SU-DHL-6 (cell line): Measurements from ENCODE around the gene KLRB1.
"Not testable (repeated sequence)": the region's sequence is repeated elsewhere in the genome, so short reads cannot be mapped to it uniquely, and the experiment has no call there.

Experiments
- CTCF ChIP-seq: fragments of 200-600 bp; sonication (generic); IDR thresholded peaks from one replicate; pipeline ENCODE4 v1.5.1; 2017; ENCODE audit warnings: antibody characterized with exemption, mild to moderate bottlenecking, low read length, moderate library complexity; ENCODE audit not compliant: insufficient read depth, poor library complexity, severe bottlenecking
- EZH2phosphoT487 ChIP-seq: fragments of 200-600 bp; sonication (generic), shearing (Covaris generic); conservative IDR thresholded peaks from 2 replicates; pipeline ENCODE4 v1.6.1; 2018; ENCODE audit warnings: mild to moderate bottlenecking, antibody characterized with exemption, low read length, moderate library complexity, mixed read lengths

DNA sequence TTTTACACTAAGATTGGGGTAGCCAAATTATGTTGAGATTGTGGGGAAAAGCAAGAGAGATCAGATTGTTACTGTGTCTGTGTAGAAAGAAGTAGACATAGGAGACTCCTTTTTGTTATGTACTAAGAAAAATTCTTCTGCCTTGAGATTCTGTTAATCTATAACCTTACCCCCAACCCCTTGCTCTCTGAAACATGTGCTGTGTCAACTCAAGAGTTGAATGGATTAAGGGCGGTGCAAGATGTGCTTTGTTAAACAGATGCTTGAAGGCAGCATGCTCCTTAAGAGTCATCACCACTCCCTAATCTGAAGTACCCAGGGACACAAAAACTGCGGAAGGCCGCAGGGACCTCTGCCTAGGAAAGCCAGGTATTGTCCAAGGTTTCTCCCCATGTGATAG, 7.3 kb downstream of the KLRB1 start:
- TF ChIP-seq CTCF, EZH2phosphoT487: not testable (repeated sequence)
